Measurements from ENCODE around the gene RD3L. TPM values are rescaled to one million over a fixed set of nuclear protein-coding genes. Genes with fewer than 3 reads are reported as not detected.

RD3L gene
- total and polyA plus RNA-seq, 10 of the 15 experiments (the other 5 are each of a cell fraction or from before 2014, with no cell fraction given): not detected

DNA sequence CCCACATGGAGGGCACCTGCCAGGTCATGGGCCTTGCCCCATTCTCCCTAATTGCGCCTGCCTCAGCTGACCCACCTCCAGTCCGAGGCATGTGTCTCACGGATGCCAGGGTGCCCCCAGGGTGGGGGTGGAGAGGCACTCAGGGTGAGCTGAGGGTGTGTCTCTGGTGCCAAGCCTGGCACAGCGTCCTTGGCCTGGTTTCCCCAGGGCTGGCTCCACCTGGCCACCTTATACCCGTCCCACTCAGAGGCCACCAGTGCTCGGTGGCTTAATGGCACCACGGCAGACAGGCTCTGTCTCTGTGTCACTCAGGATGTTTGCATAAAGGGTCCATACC, 47.6 kb downstream of the RD3L start:
- BruUV-seq (replicated peaks): no TSS peak
- no peaks in the 10 kb centered on the region; the same call in 1 of the 2 replicates for H4K20me1 ChIP-seq (ENCODE audit: control insufficient read depth, insufficient read depth)
- CTCF ChIA-PET: no interaction called here
- FAIRE-seq: no peak
- RAD21 ChIA-PET (ENCODE audit: unreplicated experiment): no interaction called here
- POLR2A ChIA-PET: no interaction called here
- in situ Hi-C loops (cut with MboI): no loop called here
- no peak for ATAC-seq
- no peak overlapping the region for H3K27ac ChIP-seq (ENCODE audit: control insufficient read depth, insufficient read depth)
- no peak overlapping the region for H3K4me2 ChIP-seq (ENCODE audit: control insufficient read depth, insufficient read depth)
- no peaks in the 10 kb centered on the region for H3K27me3 ChIP-seq (replicated peaks in 1 of 2; ENCODE audit: control insufficient read depth in 2 of 2, insufficient read depth in 2 of 2, low read length in 1 of 2)
- H3K36me3 ChIP-seq (ENCODE audit: control insufficient read depth in 2 of 2, insufficient read depth in 2 of 2, low read length in 1 of 2): no peaks in the 10 kb centered on the region
- no peaks in the 10 kb centered on the region for H3K4me1 ChIP-seq (ENCODE audit: control insufficient read depth, insufficient read depth, low read length)
- H3K9ac ChIP-seq (ENCODE audit: control insufficient read depth, insufficient read depth, low read length): no peak overlapping the region
- no peaks in the 10 kb centered on the region for H3K9me3 ChIP-seq (replicated peaks; ENCODE audit: control insufficient read depth, insufficient read depth, low read length)
- intact Hi-C loops (cut with micrococcal nuclease; ENCODE audit: unreplicated experiment): no loop called here
- no peaks in the 10 kb centered on the region for H3K79me2 ChIP-seq (ENCODE audit: control insufficient read depth, insufficient read depth, low read length)
- WGBS (ENCODE audit: insufficient coverage, insufficient replicate concordance, low lambda C conversion rate, missing lambda C conversion rate): 52% methylated on average over 7 of the region's 7 CpGs
- DNase-seq (ENCODE audit: low read depth, low spot score): no peak
- SMC1A ChIA-PET (ENCODE audit: uncharacterized antibody, unreplicated experiment): no interaction called here
- H3K4me3 ChIP-seq: no peak overlapping the region
- H2AFZ ChIP-seq (ENCODE audit: control insufficient read depth, low read depth, low read length): no peak overlapping the region
- no peak for TF ChIP-seq YY1 (IDR thresholded peaks at IDR 0.05; ENCODE audit: low read depth, low read length)
- TF ChIP-seq YBX1 (IDR thresholded peaks at IDR 0.05): no peak
- TF ChIP-seq, protein P1, sequence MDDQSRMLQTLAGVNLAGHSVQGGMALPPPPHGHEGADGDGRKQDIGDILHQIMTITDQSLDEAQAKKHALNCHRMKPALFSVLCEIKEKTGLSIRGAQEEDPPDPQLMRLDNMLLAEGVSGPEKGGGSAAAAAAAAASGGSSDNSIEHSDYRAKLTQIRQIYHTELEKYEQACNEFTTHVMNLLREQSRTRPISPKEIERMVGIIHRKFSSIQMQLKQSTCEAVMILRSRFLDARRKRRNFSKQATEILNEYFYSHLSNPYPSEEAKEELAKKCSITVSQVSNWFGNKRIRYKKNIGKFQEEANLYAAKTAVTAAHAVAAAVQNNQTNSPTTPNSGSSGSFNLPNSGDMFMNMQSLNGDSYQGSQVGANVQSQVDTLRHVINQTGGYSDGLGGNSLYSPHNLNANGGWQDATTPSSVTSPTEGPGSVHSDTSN (IDR thresholded peaks at IDR 0.05; ENCODE audit: insufficient replicate concordance, low read depth, low read length): no peak
- no peak for TF ChIP-seq RELA (IDR thresholded peaks at IDR 0.05; ENCODE audit: borderline replicate concordance, partially characterized antibody)
- TF ChIP-seq, protein P2, sequence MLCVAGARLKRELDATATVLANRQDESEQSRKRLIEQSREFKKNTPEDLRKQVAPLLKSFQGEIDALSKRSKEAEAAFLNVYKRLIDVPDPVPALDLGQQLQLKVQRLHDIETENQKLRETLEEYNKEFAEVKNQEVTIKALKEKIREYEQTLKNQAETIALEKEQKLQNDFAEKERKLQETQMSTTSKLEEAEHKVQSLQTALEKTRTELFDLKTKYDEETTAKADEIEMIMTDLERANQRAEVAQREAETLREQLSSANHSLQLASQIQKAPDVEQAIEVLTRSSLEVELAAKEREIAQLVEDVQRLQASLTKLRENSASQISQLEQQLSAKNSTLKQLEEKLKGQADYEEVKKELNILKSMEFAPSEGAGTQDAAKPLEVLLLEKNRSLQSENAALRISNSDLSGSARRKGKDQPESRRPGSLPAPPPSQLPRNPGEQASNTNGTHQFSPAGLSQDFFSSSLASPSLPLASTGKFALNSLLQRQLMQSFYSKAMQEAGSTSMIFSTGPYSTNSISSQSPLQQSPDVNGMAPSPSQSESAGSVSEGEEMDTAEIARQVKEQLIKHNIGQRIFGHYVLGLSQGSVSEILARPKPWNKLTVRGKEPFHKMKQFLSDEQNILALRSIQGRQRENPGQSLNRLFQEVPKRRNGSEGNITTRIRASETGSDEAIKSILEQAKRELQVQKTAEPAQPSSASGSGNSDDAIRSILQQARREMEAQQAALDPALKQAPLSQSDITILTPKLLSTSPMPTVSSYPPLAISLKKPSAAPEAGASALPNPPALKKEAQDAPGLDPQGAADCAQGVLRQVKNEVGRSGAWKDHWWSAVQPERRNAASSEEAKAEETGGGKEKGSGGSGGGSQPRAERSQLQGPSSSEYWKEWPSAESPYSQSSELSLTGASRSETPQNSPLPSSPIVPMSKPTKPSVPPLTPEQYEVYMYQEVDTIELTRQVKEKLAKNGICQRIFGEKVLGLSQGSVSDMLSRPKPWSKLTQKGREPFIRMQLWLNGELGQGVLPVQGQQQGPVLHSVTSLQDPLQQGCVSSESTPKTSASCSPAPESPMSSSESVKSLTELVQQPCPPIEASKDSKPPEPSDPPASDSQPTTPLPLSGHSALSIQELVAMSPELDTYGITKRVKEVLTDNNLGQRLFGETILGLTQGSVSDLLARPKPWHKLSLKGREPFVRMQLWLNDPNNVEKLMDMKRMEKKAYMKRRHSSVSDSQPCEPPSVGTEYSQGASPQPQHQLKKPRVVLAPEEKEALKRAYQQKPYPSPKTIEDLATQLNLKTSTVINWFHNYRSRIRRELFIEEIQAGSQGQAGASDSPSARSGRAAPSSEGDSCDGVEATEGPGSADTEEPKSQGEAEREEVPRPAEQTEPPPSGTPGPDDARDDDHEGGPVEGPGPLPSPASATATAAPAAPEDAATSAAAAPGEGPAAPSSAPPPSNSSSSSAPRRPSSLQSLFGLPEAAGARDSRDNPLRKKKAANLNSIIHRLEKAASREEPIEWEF (IDR thresholded peaks at IDR 0.05; ENCODE audit: insufficient replicate concordance, low read depth, low read length): no peak
- TF ChIP-seq RCOR1 (conservative IDR thresholded peaks at IDR 0.05; ENCODE audit: low read depth, low read length): no peak
- TF ChIP-seq, protein P3, sequence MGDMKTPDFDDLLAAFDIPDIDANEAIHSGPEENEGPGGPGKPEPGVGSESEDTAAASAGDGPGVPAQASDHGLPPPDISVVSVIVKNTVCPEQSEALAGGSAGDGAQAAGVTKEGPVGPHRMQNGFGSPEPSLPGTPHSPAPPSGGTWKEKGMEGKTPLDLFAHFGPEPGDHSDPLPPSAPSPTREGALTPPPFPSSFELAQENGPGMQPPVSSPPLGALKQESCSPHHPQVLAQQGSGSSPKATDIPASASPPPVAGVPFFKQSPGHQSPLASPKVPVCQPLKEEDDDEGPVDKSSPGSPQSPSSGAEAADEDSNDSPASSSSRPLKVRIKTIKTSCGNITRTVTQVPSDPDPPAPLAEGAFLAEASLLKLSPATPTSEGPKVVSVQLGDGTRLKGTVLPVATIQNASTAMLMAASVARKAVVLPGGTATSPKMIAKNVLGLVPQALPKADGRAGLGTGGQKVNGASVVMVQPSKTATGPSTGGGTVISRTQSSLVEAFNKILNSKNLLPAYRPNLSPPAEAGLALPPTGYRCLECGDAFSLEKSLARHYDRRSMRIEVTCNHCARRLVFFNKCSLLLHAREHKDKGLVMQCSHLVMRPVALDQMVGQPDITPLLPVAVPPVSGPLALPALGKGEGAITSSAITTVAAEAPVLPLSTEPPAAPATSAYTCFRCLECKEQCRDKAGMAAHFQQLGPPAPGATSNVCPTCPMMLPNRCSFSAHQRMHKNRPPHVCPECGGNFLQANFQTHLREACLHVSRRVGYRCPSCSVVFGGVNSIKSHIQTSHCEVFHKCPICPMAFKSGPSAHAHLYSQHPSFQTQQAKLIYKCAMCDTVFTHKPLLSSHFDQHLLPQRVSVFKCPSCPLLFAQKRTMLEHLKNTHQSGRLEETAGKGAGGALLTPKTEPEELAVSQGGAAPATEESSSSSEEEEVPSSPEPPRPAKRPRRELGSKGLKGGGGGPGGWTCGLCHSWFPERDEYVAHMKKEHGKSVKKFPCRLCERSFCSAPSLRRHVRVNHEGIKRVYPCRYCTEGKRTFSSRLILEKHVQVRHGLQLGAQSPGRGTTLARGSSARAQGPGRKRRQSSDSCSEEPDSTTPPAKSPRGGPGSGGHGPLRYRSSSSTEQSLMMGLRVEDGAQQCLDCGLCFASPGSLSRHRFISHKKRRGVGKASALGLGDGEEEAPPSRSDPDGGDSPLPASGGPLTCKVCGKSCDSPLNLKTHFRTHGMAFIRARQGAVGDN (IDR thresholded peaks at IDR 0.05): no peak
- TF ChIP-seq CEBPB (IDR thresholded peaks at IDR 0.05; ENCODE audit: borderline replicate concordance in 1 of 2, low read depth in 2 of 2, low read length in 2 of 2): no peak
- no peak for TF ChIP-seq TCF7 (IDR thresholded peaks at IDR 0.05; ENCODE audit: borderline replicate concordance)
- TF ChIP-seq WRNIP1 (IDR thresholded peaks at IDR 0.05; ENCODE audit: borderline replicate concordance, low read depth, low read length): no peak
- TF ChIP-seq CHD1 (IDR thresholded peaks at IDR 0.05; ENCODE audit: low read depth, low read length): no peak
- TF ChIP-seq BHLHE40 (IDR thresholded peaks at IDR 0.05; ENCODE audit: borderline replicate concordance in 1 of 2, low read depth in 2 of 2, low read length in 1 of 2): no peak
